ENCODE data around the gene CACNA1B. TPM values are rescaled to one million over a fixed set of nuclear protein-coding genes. Genes with fewer than 3 reads are reported as not detected.

Gene CACNA1B
- total and polyA plus RNA-seq, 2 of the 4 experiments (the other 2 are of a cell fraction): 0.02 TPM; not detected in 1

- no peak for DNase-seq
- in situ Hi-C loops (cut with MboI; ENCODE audit: low sequenced_read_pairs): no loop called here
- no peak overlapping the region for H2BK20ac ChIP-seq (ENCODE audit: low read depth, low read length)
These were observed 2.8 kb downstream of the CACNA1B start for GRCh38 chr9:137880160-137880975.

More at GRCh38 chr9:137880160-137880975, 2.8 kb downstream of the CACNA1B start:
- dilution Hi-C loops (cut with HindIII; ENCODE audit: low sequenced_read_pairs, unreplicated experiment) (no loop called here), intact Hi-C loops (cut with micrococcal nuclease) (no loop called here)
- no peak for ATAC-seq (ENCODE audit: low read depth)
- Histone ChIP-seq H2BK120ac (ENCODE audit: low read depth, low read length) (no peak overlapping the region), H2BK15ac (ENCODE audit: low read depth, low read length) (no peak overlapping the region), H3K56ac (ENCODE audit: extremely low read depth, insufficient read depth, low read length) (no peak overlapping the region), H2AFZ (replicated peaks; ENCODE audit: low read length, poor library complexity) (no peak overlapping the region), H3K23ac (ENCODE audit: low read depth, low read length) (no peak overlapping the region), H4K91ac (ENCODE audit: insufficient read depth, low read depth, low read length) (no peak overlapping the region), H3K4ac (ENCODE audit: low read depth, low read length) (no peak overlapping the region), H2AK9ac (replicated peaks; ENCODE audit: low read depth, low read length, poor library complexity) (no peak overlapping the region), H4K5ac (ENCODE audit: low read depth, low read length) (no peak overlapping the region), H3K4me3 (ENCODE audit: insufficient read depth, low read depth, low read length) (no peak overlapping the region), H4K8ac (ENCODE audit: low read depth in 2 of 2, low read length in 2 of 2) (no peak overlapping the region), H4K20me1 (ENCODE audit: insufficient read depth, low read length) (no peaks in the 10 kb centered on the region), H3K9me1 (ENCODE audit: insufficient read depth, low read length) (no peaks in the 10 kb centered on the region), H3K4me1 (ENCODE audit: control insufficient read depth, insufficient read depth, low read length) (no peaks in the 10 kb centered on the region), H2AK5ac (ENCODE audit: low read depth, low read length) (no peak overlapping the region), H3K18ac (ENCODE audit: low read depth, low read length) (no peak overlapping the region), H3K9ac (ENCODE audit: low read depth, low read length) (no peak overlapping the region), H2BK5ac (ENCODE audit: low read depth, low read length, poor library complexity, severe bottlenecking) (no peak overlapping the region), H3K27me3 (ENCODE audit: control insufficient read depth, insufficient read depth, low read length) (no peaks in the 10 kb centered on the region; the same call in 1 of the 2 replicates), H3K14ac (replicated peaks; ENCODE audit: low read depth, low read length) (no peak overlapping the region), H3K9me3 (ENCODE audit: control insufficient read depth, insufficient read depth, low read length) (peaks cover 15% of the 10 kb centered on the region), H3K36me3 (ENCODE audit: control insufficient read depth, insufficient read depth, low read length) (no peaks in the 10 kb centered on the region), H3K27ac (ENCODE audit: insufficient read depth, low read length) (no peak overlapping the region), H3K4me2 (ENCODE audit: low read depth, low read length) (no peak overlapping the region), H3K79me1 (ENCODE audit: low read depth in 1 of 2, low read length in 2 of 2) (no peaks in the 10 kb centered on the region)
- no TSS peak for BruUV-seq (replicated peaks)
- ChIA-PET POLR2A (ENCODE audit: unreplicated experiment) (no interaction called here), CTCF (no interaction called here)
- TF ChIP-seq RFX5 (IDR thresholded peaks at IDR 0.05; ENCODE audit: low read depth, low read length): no peak
- 83% methylated on average over 2 of the region's 16 CpGs; no CpG with 5 or more reads in 1 of the 2 experiments for WGBS, 2 experiments (ENCODE audit: extremely low coverage in 2 of 2, insufficient read length in 1 of 2)

All from IMR-90 (cell line).